GM23338 (cell line): Measurements from ENCODE around the gene PLXNA2. TPM values are rescaled to one million over a fixed set of nuclear protein-coding genes. Genes with fewer than 3 reads are reported as not detected.

Experiments used
- ATAC-seq: fragments of 200-7000 bp; cut with Tn5 transposase; 3 replicates; pipeline ENCODE4 v1.9.1; 2020
- DNase-seq: peaks from one replicate; pipeline ENCODE4 v3.0.0-alpha.2; 2015; ENCODE audit warnings: low spot score
- H2AFZ ChIP-seq: fragments of 200-600 bp; sonication (generic); 2 replicates; pipeline ENCODE4 v1.8.0; 2016; ENCODE audit warnings: antibody characterized with exemption, mild to moderate bottlenecking, moderate library complexity
- H3F3A ChIP-seq: fragments of 200-600 bp; sonication (generic); replicated peaks from 2 replicates; pipeline ENCODE4 v1.8.0; 2017; ENCODE audit warnings: antibody characterized with exemption, mixed run types, low read depth
- H3K27ac ChIP-seq: fragments of 200-600 bp; sonication (generic); 2 replicates; pipeline ENCODE4 v1.6.1; 2016; ENCODE audit warnings: low read depth
- H3K27me3 ChIP-seq: fragments of 200-600 bp; sonication (generic); 2 replicates; pipeline ENCODE4 v1.8.0; 2016; ENCODE audit warnings: mild to moderate bottlenecking, mixed run types, moderate library complexity; ENCODE audit not compliant: insufficient read depth
- H3K36me3 ChIP-seq: fragments of 200-600 bp; sonication (generic); 2 replicates; pipeline ENCODE4 v1.8.0; 2016; ENCODE audit warnings: mild to moderate bottlenecking; ENCODE audit not compliant: insufficient read depth
- H3K4me1 ChIP-seq: fragments of 200-600 bp; sonication (generic); 2 replicates; pipeline ENCODE4 v1.8.0; 2016; ENCODE audit warnings: mild to moderate bottlenecking, moderate library complexity; ENCODE audit not compliant: insufficient read depth
- H3K4me2 ChIP-seq: fragments of 200-600 bp; sonication (generic); 2 replicates; pipeline ENCODE4 v1.7.1; 2017; ENCODE audit warnings: mixed run types
- H3K4me3 ChIP-seq: fragments of 200-600 bp; sonication (generic); 2 replicates; pipeline ENCODE4 v1.6.1; 2016; ENCODE audit warnings: mixed run types
- H3K79me2 ChIP-seq: fragments of 200-600 bp; sonication (generic); replicated peaks from 2 replicates; pipeline ENCODE4 v1.8.0; 2017; ENCODE audit warnings: mild to moderate bottlenecking; ENCODE audit not compliant: insufficient read depth
- H3K9me2 ChIP-seq: fragments of 200-600 bp; sonication (generic); 2 replicates; pipeline ENCODE4 v1.8.0; 2017; ENCODE audit not compliant: insufficient read depth
- H4K20me1 ChIP-seq: fragments of 200-600 bp; sonication (generic); replicated peaks from 2 replicates; pipeline ENCODE4 v1.8.0; 2017; ENCODE audit warnings: mild to moderate bottlenecking; ENCODE audit not compliant: insufficient read depth
- H3K27ac Mint-ChIP-seq: 2 replicates; pipeline ENCODE4 v1.8.0; 2020; ENCODE audit warnings: inconsistent platforms, mild to moderate bottlenecking, moderate library complexity, mixed read lengths
- H3K27me3 Mint-ChIP-seq: 3 replicates; pipeline ENCODE4 v1.8.0; 2022; ENCODE audit warnings: low read depth, mild to moderate bottlenecking, moderate library complexity, mixed read lengths, inconsistent platforms; ENCODE audit not compliant: insufficient read depth, poor library complexity
- H3K36me3 Mint-ChIP-seq: 3 replicates; pipeline ENCODE4 v1.8.0; 2021; ENCODE audit warnings: low read depth, mild to moderate bottlenecking, inconsistent platforms, moderate library complexity, mixed read lengths
- H3K4me1 Mint-ChIP-seq: 3 replicates; pipeline ENCODE4 v1.8.0; 2020; ENCODE audit warnings: mild to moderate bottlenecking, inconsistent platforms, mixed read lengths
- H3K4me3 Mint-ChIP-seq: 3 replicates; pipeline ENCODE4 v1.8.0; 2021; ENCODE audit warnings: moderate library complexity, mild to moderate bottlenecking, inconsistent platforms, mixed read lengths
- H3K9me3 Mint-ChIP-seq: 3 replicates; pipeline ENCODE4 v1.8.0; 2020; ENCODE audit warnings: moderate library complexity, mild to moderate bottlenecking, inconsistent platforms, mixed read lengths
- EZH2phosphoT487 ChIP-seq: fragments of 200-600 bp; sonication (generic); IDR thresholded peaks from one replicate; pipeline ENCODE4 v1.8.1; 2018; ENCODE audit warnings: antibody characterized with exemption; ENCODE audit not compliant: unreplicated experiment
- NANOG ChIP-seq: IDR thresholded peaks from 2 replicates; pipeline ENCODE4 v1.6.1; 2016; ENCODE audit warnings: antibody characterized with exemption, borderline replicate concordance
- POLR2AphosphoS5 ChIP-seq: IDR thresholded peaks from 2 replicates; pipeline ENCODE4 v1.6.1; 2016; ENCODE audit warnings: antibody characterized with exemption, low read depth
- ZNF331 ChIP-seq: fragments of 250-450 bp; sonication (Bioruptor Pico); IDR thresholded peaks from 2 replicates; pipeline ENCODE4 v1.5.0; 2020; ENCODE audit warnings: low read depth, mild to moderate bottlenecking, moderate library complexity
- polyA plus RNA-seq: library from polyadenylated mRNA; unstranded; fragments of >200 nt; fragmentation: Nextera tagmentation; extraction: Ambion mirVana; gene quantifications from 2 replicates; pipeline ENCODE4 v1.2.1, GENCODE V29; 2016
- total RNA-seq: library from RNA; depleted of rRNA; stranded (reverse); fragments of >200 nt; shearing (Covaris generic); gene quantifications from 2 replicates; pipeline ENCODE4 v1.2.3, GENCODE V29; 2014
- TF ChIP-seq, protein P1 (sequence below): IDR thresholded peaks from 2 replicates; pipeline ENCODE4 v1.6.1; 2016; ENCODE audit warnings: antibody characterized with exemption
- TF ChIP-seq, protein P2 (sequence below): fragments of 250-450 bp; sonication (Bioruptor Pico); IDR thresholded peaks from 2 replicates; pipeline ENCODE4 v1.5.0; 2020; ENCODE audit warnings: mild to moderate bottlenecking, moderate library complexity
- TF ChIP-seq, protein P3 (sequence below): IDR thresholded peaks from one replicate; pipeline ENCODE4 v1.6.1; 2018; ENCODE audit warnings: antibody characterized with exemption; ENCODE audit not compliant: unreplicated experiment

PLXNA2 gene
- total and polyA plus RNA-seq, 2 experiments from 2014 or later = 0.40 to 1.8 TPM

DNA sequence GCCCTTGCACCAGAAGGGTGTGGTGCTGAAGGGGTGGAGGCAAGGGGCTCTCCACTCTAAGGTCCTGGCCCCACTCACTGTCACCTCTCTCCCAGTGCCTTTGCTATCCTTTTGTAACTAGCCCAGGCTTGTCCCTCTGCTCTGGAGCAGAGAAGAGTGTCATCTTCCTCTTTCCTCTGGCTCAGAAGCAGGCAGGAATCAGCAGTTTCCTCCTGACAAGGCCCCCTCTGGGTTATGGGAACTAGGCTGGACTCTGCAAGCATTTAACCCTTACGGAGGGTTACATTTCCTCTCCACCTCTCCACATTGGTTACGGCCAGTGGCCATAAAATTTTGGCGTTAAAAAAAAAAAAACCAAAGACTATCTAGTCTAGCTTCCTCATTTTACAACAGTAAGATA is 30.4 kb downstream of the PLXNA2 start:
- H3K4me3 ChIP-seq = no peak overlapping the region
- H3K4me2 ChIP-seq = no peak overlapping the region
- Mint-ChIP-seq H3K9me3 (no peaks in the 10 kb centered on the region; the same call in 2 of the 3 replicates), H3K27ac (no peak overlapping the region), H3K36me3 (no peaks in the 10 kb centered on the region), H3K4me1 (peaks cover 13% of the 10 kb centered on the region), H3K27me3 (peaks cover 9% of the 10 kb centered on the region), H3K4me3 (no peak overlapping the region)
- TF ChIP-seq, protein P1, sequence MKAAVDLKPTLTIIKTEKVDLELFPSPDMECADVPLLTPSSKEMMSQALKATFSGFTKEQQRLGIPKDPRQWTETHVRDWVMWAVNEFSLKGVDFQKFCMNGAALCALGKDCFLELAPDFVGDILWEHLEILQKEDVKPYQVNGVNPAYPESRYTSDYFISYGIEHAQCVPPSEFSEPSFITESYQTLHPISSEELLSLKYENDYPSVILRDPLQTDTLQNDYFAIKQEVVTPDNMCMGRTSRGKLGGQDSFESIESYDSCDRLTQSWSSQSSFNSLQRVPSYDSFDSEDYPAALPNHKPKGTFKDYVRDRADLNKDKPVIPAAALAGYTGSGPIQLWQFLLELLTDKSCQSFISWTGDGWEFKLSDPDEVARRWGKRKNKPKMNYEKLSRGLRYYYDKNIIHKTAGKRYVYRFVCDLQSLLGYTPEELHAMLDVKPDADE = no peak
- no peak for TF ChIP-seq ZNF331 (CRISPR knock-in tag)
- TF ChIP-seq, protein P2, sequence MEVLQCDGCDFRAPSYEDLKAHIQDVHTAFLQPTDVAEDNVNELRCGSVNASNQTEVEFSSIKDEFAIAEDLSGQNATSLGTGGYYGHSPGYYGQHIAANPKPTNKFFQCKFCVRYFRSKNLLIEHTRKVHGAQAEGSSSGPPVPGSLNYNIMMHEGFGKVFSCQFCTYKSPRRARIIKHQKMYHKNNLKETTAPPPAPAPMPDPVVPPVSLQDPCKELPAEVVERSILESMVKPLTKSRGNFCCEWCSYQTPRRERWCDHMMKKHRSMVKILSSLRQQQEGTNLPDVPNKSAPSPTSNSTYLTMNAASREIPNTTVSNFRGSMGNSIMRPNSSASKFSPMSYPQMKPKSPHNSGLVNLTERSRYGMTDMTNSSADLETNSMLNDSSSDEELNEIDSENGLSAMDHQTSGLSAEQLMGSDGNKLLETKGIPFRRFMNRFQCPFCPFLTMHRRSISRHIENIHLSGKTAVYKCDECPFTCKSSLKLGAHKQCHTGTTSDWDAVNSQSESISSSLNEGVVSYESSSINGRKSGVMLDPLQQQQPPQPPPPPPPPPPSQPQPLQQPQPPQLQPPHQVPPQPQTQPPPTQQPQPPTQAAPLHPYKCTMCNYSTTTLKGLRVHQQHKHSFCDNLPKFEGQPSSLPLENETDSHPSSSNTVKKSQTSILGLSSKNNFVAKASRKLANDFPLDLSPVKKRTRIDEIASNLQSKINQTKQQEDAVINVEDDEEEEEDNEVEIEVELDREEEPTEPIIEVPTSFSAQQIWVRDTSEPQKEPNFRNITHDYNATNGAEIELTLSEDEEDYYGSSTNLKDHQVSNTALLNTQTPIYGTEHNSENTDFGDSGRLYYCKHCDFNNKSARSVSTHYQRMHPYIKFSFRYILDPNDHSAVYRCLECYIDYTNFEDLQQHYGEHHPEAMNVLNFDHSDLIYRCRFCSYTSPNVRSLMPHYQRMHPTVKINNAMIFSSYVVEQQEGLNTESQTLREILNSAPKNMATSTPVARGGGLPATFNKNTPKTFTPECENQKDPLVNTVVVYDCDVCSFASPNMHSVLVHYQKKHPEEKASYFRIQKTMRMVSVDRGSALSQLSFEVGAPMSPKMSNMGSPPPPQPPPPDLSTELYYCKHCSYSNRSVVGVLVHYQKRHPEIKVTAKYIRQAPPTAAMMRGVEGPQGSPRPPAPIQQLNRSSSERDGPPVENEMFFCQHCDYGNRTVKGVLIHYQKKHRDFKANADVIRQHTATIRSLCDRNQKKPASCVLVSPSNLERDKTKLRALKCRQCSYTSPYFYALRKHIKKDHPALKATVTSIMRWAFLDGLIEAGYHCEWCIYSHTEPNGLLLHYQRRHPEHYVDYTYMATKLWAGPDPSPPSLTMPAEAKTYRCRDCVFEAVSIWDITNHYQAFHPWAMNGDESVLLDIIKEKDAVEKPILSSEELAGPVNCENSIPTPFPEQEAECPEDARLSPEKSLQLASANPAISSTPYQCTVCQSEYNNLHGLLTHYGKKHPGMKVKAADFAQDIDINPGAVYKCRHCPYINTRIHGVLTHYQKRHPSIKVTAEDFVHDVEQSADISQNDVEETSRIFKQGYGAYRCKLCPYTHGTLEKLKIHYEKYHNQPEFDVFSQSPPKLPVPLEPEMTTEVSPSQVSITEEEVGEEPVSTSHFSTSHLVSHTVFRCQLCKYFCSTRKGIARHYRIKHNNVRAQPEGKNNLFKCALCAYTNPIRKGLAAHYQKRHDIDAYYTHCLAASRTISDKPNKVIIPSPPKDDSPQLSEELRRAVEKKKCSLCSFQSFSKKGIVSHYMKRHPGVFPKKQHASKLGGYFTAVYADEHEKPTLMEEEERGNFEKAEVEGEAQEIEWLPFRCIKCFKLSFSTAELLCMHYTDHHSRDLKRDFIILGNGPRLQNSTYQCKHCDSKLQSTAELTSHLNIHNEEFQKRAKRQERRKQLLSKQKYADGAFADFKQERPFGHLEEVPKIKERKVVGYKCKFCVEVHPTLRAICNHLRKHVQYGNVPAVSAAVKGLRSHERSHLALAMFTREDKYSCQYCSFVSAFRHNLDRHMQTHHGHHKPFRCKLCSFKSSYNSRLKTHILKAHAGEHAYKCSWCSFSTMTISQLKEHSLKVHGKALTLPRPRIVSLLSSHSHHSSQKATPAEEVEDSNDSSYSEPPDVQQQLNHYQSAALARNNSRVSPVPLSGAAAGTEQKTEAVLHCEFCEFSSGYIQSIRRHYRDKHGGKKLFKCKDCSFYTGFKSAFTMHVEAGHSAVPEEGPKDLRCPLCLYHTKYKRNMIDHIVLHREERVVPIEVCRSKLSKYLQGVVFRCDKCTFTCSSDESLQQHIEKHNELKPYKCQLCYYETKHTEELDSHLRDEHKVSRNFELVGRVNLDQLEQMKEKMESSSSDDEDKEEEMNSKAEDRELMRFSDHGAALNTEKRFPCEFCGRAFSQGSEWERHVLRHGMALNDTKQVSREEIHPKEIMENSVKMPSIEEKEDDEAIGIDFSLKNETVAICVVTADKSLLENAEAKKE (CRISPR knock-in tag) = no peak
- no peak for TF ChIP-seq EZH2phosphoT487
- TF ChIP-seq NANOG = no peak
- TF ChIP-seq, protein P3, sequence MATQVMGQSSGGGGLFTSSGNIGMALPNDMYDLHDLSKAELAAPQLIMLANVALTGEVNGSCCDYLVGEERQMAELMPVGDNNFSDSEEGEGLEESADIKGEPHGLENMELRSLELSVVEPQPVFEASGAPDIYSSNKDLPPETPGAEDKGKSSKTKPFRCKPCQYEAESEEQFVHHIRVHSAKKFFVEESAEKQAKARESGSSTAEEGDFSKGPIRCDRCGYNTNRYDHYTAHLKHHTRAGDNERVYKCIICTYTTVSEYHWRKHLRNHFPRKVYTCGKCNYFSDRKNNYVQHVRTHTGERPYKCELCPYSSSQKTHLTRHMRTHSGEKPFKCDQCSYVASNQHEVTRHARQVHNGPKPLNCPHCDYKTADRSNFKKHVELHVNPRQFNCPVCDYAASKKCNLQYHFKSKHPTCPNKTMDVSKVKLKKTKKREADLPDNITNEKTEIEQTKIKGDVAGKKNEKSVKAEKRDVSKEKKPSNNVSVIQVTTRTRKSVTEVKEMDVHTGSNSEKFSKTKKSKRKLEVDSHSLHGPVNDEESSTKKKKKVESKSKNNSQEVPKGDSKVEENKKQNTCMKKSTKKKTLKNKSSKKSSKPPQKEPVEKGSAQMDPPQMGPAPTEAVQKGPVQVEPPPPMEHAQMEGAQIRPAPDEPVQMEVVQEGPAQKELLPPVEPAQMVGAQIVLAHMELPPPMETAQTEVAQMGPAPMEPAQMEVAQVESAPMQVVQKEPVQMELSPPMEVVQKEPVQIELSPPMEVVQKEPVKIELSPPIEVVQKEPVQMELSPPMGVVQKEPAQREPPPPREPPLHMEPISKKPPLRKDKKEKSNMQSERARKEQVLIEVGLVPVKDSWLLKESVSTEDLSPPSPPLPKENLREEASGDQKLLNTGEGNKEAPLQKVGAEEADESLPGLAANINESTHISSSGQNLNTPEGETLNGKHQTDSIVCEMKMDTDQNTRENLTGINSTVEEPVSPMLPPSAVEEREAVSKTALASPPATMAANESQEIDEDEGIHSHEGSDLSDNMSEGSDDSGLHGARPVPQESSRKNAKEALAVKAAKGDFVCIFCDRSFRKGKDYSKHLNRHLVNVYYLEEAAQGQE = no peak
- TF ChIP-seq POLR2AphosphoS5 = no peak
- H4K20me1 ChIP-seq = no peaks in the 10 kb centered on the region
- no peaks in the 10 kb centered on the region for H3K79me2 ChIP-seq
- ATAC-seq = no peak
- no peaks in the 10 kb centered on the region for H3K27me3 ChIP-seq
- H3K27ac ChIP-seq = no peak overlapping the region
- no peaks in the 10 kb centered on the region for H3F3A ChIP-seq
- no peak for DNase-seq
- no peaks in the 10 kb centered on the region; the same call in 1 of the 2 replicates for H3K9me2 ChIP-seq
- H2AFZ ChIP-seq = no peak overlapping the region
- H3K36me3 ChIP-seq = no peaks in the 10 kb centered on the region
- H3K4me1 ChIP-seq = no peaks in the 10 kb centered on the region
